Glomerular visceral epithelial cell (primary cell): ENCODE measurements around the gene NPAS2.

ENCODE experiments used
- DNase-seq: peaks from one replicate; pipeline ENCODE4 v3.0.0-alpha.2; 2016; ENCODE audit errors: extremely low spot score

The NPAS2 gene

GRCh38 chr2:100821911-100822265, 1.9 kb downstream of the NPAS2 start:
- no peak for DNase-seq

- no peak for DNase-seq
Observed at GRCh38 chr2:100822587-100823248, 2.8 kb downstream of the NPAS2 start.

- no peak for DNase-seq
Observed at GRCh38 chr2:100823665-100824438, 3.9 kb downstream of the NPAS2 start.

GRCh38 chr2:100824842-100825241, 4.9 kb downstream of the NPAS2 start:
- DNase-seq: no peak

GRCh38 chr2:100826494-100826893, 6.6 kb downstream of the NPAS2 start:
- DNase-seq: no peak

- DNase-seq: no peak
Observed at GRCh38 chr2:100831158-100831750, 11.3 kb downstream of the NPAS2 start.

- no peak for DNase-seq
Observed at GRCh38 chr2:100831831-100832230, 11.9 kb downstream of the NPAS2 start.

GRCh38 chr2:100832885-100833284, 12.9 kb downstream of the NPAS2 start:
- no peak for DNase-seq

- no peak for DNase-seq
Observed at GRCh38 chr2:100833331-100833730, 13.4 kb downstream of the NPAS2 start.

GRCh38 chr2:100834221-100834620, 14.3 kb downstream of the NPAS2 start:
- DNase-seq: no peak

GRCh38 chr2:100835006-100835659, 15.2 kb downstream of the NPAS2 start:
- DNase-seq: no peak

GRCh38 chr2:100840519-100840918, 20.6 kb downstream of the NPAS2 start:
- DNase-seq: no peak

GRCh38 chr2:100842241-100842922, 22.4 kb downstream of the NPAS2 start:
- DNase-seq: no peak

GRCh38 chr2:100844514-100844913, 24.6 kb downstream of the NPAS2 start:
- DNase-seq: no peak

- DNase-seq: no peak
Observed at GRCh38 chr2:100845141-100845991, 25.4 kb downstream of the NPAS2 start.

GRCh38 chr2:100846716-100847115, 26.8 kb downstream of the NPAS2 start:
- DNase-seq: no peak

- no peak for DNase-seq
Observed at GRCh38 chr2:100852447-100852846, 32.5 kb downstream of the NPAS2 start.

GRCh38 chr2:100852999-100853908, 33.3 kb downstream of the NPAS2 start:
- DNase-seq: no peak

- no peak for DNase-seq
Observed at GRCh38 chr2:100853909-100854810, 34.2 kb downstream of the NPAS2 start.
